ENCODE data around the gene CBLC. TPM values are rescaled to one million over a fixed set of nuclear protein-coding genes. Genes with fewer than 3 reads are reported as not detected.

The CBLC gene
- total RNA-seq, 1 donor from 2014 or later, result 42.2 TPM

- Histone ChIP-seq H3K36me3 (no peaks in the 10 kb centered on the region), H3K4me3 (no peak overlapping the region), H3K27me3 (no peaks in the 10 kb centered on the region), H3K4me1 (no peaks in the 10 kb centered on the region), H3K9me3 (no peaks in the 10 kb centered on the region), H3K27ac (no peak overlapping the region)
- no peak for DNase-seq (ENCODE audit: extremely low spot score in 2 of 2)
- intact Hi-C loops (cut with DNase I), result no loop called here
- TF ChIP-seq POLR2A (IDR thresholded peaks at IDR 0.05) (no peak), POLR2AphosphoS5 (IDR thresholded peaks at IDR 0.05; ENCODE audit: insufficient read depth in 1 of 2, low read depth in 1 of 2) (no peak), CTCF (IDR thresholded peaks at IDR 0.05) (no peak)
Measured at GRCh38 chr19:44732235-44733014, 45.3 kb upstream of the CBLC start.

- no peak overlapping the region for H3K4me3 ChIP-seq
- H3K4me1 ChIP-seq, result no peaks in the 10 kb centered on the region
- no peaks in the 10 kb centered on the region for H3K36me3 ChIP-seq
- TF ChIP-seq POLR2AphosphoS5 (IDR thresholded peaks at IDR 0.05; ENCODE audit: insufficient read depth in 1 of 2, low read depth in 1 of 2), result no peak
- no peak for TF ChIP-seq CTCF (IDR thresholded peaks at IDR 0.05)
- no peak for TF ChIP-seq POLR2A (IDR thresholded peaks at IDR 0.05)
- no peaks in the 10 kb centered on the region for H3K27me3 ChIP-seq
- intact Hi-C loops (cut with DNase I), result no loop called here
- H3K27ac ChIP-seq, result no peak overlapping the region
- no peak for DNase-seq (ENCODE audit: extremely low spot score in 2 of 2)
- no peaks in the 10 kb centered on the region for H3K9me3 ChIP-seq
Measured at GRCh38 chr19:44734357-44734756, 43.3 kb upstream of the CBLC start.

GRCh38 chr19:44735011-44735410, 42.7 kb upstream of the CBLC start:
- intact Hi-C loops (cut with DNase I), result no loop called here
- Histone ChIP-seq H3K4me1 (no peaks in the 10 kb centered on the region), H3K27me3 (no peaks in the 10 kb centered on the region), H3K4me3 (no peak overlapping the region), H3K9me3 (no peaks in the 10 kb centered on the region), H3K36me3 (no peaks in the 10 kb centered on the region), H3K27ac (no peak overlapping the region)
- no peak for DNase-seq (ENCODE audit: extremely low spot score in 2 of 2)
- no peak for TF ChIP-seq POLR2AphosphoS5 (IDR thresholded peaks at IDR 0.05; ENCODE audit: insufficient read depth in 1 of 2, low read depth in 1 of 2)
- no peak for TF ChIP-seq CTCF (IDR thresholded peaks at IDR 0.05)
- TF ChIP-seq POLR2A (IDR thresholded peaks at IDR 0.05), result no peak

GRCh38 chr19:44737238-44738071, 40.2 kb upstream of the CBLC start:
- TF ChIP-seq POLR2AphosphoS5 (IDR thresholded peaks at IDR 0.05; ENCODE audit: insufficient read depth in 1 of 2, low read depth in 1 of 2) (no peak), CTCF (IDR thresholded peaks at IDR 0.05) (no peak), POLR2A (IDR thresholded peaks at IDR 0.05) (no peak)
- no peak for DNase-seq (ENCODE audit: extremely low spot score in 2 of 2)
- Histone ChIP-seq H3K27me3 (no peaks in the 10 kb centered on the region), H3K36me3 (no peaks in the 10 kb centered on the region), H3K27ac (no peak overlapping the region), H3K9me3 (no peaks in the 10 kb centered on the region), H3K4me1 (peaks cover 21% of the 10 kb centered on the region), H3K4me3 (no peak overlapping the region)
- intact Hi-C loops (cut with DNase I), result no loop called here
